Measurements from ENCODE around the gene TBC1D9.

GRCh38 chr4:140595065-140595464 is 161.1 kb downstream of the TBC1D9 start:
- TF ChIP-seq, protein P1, sequence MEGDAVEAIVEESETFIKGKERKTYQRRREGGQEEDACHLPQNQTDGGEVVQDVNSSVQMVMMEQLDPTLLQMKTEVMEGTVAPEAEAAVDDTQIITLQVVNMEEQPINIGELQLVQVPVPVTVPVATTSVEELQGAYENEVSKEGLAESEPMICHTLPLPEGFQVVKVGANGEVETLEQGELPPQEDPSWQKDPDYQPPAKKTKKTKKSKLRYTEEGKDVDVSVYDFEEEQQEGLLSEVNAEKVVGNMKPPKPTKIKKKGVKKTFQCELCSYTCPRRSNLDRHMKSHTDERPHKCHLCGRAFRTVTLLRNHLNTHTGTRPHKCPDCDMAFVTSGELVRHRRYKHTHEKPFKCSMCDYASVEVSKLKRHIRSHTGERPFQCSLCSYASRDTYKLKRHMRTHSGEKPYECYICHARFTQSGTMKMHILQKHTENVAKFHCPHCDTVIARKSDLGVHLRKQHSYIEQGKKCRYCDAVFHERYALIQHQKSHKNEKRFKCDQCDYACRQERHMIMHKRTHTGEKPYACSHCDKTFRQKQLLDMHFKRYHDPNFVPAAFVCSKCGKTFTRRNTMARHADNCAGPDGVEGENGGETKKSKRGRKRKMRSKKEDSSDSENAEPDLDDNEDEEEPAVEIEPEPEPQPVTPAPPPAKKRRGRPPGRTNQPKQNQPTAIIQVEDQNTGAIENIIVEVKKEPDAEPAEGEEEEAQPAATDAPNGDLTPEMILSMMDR (conservative IDR thresholded peaks at IDR 0.05; ENCODE audit: low read length), result peak; percentile 81
- TF ChIP-seq EZH2phosphoT487 (IDR thresholded peaks at IDR 0.05; ENCODE audit: borderline replicate concordance), result no peak

Measured in Loucy (cell line).